Cerebellar nuclear complex (tissue), 1 donor: Measurements from ENCODE around the gene MYRIP.
A peak's percentile ranks its signal among the peaks of the same experiment; 100 is the strongest.
"Not testable (repeated sequence)": the region's sequence is repeated elsewhere in the genome, so short reads cannot be mapped to it uniquely, and the experiment has no call there.

Experiments
- DNase-seq, 2 experiments: peaks; one replicate each; lab custom pipeline; 2025; lab: John Stamatoyannopoulos, UW

MYRIP gene

DNA sequence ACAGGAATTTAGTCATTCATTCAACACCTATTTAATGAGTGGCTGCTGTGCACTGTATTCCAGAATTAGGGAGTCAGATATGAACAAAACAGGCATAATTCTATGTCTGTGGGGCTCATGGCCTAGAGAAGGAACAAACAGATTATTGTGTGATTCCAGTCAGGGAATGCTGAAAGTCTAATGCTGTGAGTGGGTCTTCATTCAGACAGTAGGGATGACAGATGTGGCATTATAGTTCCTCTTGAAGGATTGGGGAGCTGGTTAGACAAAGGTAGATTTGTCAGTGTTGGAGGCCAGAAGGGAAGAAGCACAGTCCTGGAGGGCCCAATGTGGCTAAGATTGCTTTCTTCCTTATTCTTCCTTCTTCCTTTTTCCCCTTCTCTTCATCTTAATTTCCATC, 273.7 kb downstream of the MYRIP start:
- DNase-seq = no peak

DNA sequence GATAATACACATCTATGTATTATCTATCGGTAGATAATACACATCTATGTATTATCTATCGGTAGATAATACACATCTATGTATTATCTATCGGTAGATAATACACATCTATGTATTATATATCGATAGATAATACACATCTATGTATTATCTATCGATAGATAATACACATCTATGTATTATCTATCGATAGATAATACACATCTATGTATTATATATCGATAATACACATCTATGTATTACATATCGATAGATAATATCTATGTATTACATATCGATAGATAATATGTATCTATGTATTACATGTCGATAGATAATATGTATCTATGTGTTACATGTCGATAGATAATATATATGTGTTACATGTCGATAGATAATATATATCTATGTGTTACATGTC, 275.0 kb downstream of the MYRIP start:
- not testable (repeated sequence) for DNase-seq

DNA sequence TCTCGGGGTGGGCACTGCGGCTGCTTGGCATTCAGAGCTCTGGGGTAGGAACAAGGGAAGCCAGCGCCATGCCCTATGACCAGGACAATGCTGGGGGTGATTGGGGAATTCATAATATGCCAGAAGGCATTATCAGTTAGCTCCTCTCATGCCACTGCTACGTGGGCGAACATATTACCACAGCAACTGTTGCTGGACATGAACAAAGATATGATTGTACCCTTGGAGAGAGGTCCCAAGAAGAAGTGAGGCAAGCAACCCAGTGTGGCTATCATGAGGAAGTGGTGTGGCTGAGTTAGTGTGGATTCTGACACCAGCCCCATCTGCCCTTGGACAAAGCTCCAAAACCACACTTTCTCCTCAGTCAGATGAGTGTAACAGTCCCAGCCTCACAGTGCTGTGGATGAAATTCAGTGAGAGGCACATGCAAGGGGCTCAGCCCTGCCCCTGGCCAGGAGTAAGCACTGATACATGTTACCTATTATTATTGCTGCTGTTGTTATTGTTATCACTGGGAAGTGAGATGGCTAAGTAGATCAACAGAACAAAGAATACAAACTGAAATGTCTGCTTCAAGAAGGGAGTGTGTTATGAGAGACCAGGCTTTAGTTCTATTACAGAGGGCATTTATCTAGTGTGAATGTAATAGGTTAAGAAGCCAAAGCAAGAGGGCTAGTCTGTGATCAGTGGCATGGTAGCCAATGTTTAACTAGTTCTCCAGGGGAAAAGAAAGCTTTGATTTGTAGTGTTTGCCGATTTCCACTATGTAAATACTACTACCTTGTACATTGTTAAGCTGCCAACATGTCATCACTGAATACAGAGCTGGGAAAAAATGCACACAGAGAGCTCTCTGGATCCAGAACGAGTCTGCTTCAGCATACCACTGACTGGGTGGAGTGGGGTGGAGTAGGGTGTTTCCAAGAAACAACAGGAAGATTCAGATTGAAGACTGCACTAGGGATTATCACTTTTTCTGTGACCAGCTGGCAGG, 277.8 kb downstream of the MYRIP start:
- no peak for DNase-seq

DNA sequence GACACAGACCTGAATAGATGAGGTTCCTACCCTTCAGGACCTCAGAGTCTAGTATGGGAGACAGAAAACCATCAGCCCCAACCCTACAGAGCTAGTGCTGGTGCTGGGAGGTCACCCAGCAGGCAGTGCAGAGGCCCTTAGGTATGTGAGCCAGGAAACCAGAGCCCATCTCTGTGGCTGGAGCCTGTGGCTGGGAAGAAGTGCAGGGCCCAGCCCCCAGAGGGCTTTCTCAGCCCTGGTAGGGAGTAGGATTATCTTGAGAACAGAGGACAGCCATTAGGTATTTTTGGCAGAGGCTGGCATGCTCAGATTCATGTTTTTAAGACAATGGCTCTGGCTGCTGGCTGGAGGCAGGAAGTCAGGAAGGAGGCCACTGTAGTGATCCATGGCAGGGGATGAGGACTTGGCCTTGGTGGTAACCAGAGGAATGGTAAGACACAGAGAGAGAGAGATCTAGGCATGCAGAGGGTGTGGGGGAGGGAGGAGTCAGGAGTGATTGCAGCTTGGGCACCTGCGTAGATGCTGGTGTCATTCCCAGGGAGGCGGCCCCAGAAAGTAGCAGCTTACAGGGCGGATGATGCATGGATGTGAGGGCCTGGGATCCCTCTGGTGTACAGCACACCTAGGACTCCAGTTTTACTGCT, 279.2 kb downstream of the MYRIP start:
- no peak for DNase-seq

DNA sequence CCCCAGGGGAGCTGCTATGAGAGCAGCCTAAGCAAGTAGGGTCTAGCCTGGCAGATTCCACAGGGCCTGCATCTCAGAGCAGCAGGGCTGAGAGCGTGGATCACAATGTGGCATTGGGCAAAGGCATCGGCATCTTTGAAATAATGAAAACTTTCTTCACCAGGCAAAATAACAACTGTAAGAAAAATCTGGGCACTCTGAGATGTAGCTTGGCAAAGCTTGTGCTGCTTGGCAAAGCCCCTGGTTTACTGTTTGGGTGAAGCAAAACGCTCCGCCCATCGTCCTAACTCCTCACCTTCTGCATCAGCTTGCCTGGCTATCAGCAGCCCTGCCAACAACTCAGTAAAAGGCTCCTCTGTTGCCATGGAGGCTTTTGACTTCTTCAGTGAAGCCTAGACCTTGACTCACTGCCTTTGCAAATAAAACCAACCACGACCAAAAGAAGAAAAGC, 287.3 kb downstream of the MYRIP start:
- peak in 1 of 2 experiments; percentile 44 for DNase-seq

DNA sequence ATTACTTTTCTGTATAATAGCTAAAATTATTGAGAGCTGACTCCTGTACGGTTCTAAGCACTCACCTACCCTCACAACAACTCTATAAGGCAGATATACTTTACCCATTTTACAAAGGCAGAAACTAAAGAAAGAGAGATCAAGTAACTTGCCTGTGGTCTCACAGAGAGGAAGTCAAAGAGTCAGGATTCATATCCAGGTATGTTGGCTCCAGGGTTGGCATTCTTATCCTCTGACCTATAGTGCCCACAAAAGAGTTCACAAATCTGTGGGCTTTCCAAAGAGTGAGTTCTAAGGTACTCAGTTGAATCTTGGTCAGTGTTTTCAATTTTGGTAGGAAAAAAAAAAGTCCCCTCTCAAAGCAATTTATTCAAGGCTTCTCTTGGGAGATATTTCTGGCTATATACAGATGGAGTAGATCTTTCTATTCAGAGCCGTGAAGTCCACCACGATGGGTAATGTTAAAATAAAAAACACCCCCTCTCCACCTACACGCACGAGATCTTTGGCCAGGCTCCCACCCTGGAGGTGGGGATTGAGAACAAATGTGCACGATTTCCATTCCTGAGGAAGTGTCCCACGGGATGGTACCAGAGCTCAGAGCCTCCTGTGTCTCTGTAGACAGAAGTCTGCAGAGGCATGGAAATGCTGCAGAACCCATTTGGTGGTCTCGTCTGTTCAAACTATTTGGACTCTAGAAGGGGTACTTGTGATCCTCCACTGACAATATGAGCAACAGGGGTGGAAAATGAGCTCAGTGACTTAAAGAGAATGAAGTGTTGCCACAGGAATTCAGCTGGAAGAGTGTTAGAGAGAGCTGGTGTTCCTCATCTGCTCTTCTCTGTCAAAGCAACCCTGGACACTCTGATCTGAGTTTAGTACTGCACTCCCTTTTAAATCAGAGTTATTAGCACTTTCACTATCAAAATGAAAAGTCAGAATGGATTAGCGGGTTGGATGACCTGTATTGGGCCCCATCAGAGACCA, 288.0 kb downstream of the MYRIP start:
- DNase-seq = no peak

DNA sequence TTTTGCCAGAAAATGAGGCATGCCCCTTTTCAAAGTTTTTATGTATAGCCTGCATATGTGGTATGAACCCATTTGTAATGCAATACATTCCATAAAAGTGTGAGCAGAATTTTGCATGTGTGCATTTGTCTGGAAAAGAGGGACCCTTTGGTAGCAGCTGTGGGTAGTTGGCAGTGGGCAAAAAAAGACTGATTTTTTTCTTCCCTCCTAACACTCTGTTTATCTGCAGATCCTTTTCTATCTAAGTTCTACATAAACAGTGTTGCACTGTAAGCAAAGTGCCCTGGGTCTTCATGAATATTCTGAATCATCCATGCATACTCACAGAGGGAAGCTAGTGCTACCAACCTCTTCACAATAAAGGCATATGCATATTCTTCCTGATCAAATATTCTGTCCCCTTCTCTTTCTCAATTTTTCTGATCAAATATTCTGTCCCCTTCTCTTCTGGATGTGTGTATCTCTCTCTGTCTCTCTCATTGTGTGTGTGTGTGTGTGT, 288.9 kb downstream of the MYRIP start:
- no peak for DNase-seq

DNA sequence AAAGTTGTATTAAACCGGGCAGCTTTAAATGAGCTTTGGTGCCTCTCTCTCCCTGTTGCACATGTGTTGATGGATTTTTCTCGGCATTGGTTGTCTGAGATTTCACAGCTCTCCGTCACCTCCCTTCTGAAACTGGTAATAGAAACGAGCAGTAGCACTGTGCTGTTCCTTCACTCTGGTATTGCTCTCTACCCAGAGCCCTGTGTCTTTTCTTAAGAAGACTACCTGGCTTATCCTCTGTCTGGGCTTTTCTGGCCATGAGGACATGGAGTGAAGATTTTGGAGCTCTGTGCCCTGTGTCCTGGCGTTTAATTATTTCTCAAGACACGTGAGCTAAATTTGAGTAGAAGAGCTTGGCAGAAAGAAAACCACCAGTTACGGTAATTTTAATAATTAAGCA, 290.5 kb downstream of the MYRIP start:
- no peak for DNase-seq

DNA sequence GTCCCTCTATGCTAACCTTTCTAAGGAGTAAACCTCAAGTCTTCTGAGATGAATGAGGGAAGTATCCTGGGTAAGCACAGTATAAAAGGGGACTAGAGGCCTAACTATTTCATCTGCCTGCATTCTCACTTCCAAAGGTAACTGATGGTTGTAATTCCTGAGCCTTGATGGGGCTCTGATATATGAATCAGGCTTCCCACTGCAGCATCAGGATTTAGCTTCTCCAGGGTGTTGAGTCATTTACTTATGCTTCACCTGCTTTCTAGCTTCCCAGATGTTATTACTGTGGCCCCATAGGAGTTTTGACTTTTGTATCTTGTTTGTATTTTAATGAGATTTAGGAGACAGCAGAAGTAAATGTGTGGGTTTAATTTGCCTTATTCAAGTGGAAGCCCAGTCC, 292.8 kb downstream of the MYRIP start:
- no peak for DNase-seq

DNA sequence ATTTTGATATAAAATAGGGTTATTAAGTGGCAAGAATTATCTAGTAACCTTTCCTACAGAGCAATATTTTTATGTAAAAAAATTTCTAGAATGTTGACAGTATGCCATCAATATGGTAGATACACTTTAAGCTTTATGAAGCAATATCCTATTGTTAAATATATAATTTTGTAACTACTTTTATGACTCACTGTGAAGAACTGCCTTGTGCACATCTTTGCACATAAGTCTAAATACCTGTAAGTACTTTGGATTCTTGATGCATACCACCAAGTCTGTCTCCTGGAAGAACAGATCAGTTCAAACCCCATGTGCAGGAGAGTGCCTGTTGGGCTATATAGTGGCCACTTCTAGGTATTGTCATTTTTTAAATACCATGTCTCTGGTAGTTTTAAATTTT, 294.4 kb downstream of the MYRIP start:
- DNase-seq = no peak

DNA sequence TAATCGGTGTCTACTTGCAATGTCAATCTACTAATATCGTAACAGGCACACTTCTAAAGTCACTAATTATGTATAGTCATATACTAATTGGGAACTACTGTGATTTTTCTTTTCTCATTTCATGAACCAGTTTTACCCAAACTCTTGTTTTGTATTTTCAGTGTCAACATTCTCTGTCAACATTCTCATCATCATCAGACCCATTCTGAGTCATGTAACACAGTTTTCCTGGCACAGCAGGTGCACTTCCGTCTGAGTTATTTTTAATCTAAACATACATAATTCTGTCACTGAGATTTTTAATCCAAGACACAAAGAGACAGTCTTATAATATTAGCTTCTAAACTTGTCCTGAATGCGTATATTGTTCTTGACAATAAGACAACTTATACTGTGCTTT, 295.0 kb downstream of the MYRIP start:
- DNase-seq = no peak

DNA sequence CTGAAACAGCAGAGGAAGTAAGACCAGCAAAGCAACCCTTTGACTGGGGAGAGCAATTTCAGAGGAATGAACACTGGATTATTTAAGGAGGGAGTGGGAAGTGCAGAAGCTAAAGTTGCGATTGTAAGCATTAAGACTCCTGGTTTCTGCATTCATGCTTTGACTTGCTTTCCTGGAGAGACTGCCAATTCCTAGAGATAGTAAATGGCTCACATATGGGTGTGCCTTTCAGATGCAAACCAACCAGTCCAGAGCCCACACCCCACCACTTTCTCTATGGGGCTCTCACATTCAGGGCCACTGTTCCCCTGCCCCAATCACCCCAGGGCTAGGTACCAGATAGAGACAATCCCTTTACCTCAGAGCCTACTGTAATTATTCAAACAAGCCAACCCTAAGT, 299.2 kb downstream of the MYRIP start:
- DNase-seq = no peak

DNA sequence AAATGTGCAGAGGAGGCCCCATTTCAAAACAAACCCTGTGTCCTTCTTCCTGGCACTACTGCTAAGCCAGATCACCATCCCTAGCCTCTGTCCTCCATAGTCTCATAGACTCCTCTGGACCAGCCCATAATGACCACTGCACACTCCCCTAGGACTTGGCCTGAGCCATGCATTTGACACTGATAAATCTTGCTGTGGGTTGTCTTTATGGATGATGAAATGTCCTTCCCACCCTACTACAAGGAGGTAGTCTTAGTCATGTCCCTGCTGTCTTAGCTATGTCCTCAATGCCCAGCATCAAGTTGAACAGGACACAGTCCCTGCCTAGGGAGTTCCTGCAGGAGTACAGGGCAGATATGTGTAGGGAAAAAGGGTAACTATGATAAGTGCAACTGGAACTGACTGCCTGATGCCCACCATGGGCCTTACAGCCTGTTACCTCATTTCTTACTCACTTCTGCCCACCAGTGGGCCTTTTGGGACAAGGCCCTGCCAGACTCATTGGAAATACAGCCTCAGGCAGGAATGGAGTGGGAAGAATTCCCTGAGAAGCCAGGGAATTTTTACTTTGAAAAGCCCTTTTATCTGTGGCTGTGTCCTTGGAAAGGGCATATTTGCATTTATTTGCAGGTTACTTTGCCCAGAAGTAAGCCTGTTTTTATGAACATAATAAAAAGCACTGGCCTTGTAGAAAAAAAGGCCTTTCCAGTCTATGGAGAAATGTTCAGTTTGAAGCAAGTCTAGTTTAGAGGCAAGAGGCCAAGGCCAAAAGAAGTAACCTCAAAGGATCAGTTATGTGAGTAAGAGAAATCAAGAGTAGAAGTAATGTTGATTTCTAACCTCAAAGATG, 300.5 kb downstream of the MYRIP start:
- no peak for DNase-seq

DNA sequence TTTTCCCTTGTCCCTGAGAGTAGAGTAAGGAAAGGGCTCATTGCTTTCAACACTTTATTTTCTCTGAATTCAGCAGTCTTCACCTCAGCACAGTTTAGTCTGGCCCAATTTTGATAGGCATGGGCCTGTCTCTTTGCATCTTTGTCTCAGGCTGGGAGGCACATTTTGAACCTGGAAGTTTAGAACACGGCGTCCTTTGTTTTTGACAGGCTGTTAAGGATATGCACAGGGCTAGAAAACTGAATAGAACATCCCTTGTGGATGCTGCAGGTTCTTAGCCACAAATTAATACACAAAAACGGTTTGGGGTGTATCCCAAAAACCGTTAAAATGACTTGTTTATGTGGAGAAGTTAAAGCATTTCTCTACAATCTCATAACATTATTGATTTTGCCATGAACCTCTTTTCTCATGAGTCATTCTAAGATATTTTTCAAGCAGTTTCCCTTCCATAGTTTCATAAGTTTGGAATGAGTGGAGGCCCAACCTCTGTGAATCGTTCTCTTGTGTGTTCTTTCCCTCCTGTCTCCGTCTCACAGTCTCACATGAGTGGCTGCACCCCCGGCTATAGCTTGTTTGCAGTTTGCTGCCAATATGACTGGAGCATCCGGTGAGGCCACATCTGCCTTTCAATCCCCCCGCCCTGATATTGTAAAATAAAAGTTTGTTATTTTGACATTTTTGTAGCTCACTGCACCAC, 307.2 kb downstream of the MYRIP start:
- DNase-seq = no peak

DNA sequence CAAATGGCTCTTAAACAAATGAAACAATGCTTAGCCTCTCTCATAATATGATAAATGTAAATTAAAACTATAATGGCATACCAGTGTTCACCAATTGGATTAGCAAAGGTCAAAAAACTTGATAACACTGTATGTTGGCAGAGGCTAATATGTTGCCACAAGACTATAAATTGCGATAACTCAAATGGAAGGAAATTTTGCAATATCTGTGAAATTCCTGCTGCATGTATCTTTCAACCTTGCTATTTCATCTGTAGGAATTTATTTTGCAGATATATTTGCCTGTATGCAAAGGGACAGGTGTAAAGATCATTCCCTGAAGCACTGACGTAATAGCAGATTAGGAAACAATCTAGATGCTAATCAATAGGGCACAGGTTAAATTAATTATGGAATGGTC, 308.7 kb downstream of the MYRIP start:
- no peak for DNase-seq

DNA sequence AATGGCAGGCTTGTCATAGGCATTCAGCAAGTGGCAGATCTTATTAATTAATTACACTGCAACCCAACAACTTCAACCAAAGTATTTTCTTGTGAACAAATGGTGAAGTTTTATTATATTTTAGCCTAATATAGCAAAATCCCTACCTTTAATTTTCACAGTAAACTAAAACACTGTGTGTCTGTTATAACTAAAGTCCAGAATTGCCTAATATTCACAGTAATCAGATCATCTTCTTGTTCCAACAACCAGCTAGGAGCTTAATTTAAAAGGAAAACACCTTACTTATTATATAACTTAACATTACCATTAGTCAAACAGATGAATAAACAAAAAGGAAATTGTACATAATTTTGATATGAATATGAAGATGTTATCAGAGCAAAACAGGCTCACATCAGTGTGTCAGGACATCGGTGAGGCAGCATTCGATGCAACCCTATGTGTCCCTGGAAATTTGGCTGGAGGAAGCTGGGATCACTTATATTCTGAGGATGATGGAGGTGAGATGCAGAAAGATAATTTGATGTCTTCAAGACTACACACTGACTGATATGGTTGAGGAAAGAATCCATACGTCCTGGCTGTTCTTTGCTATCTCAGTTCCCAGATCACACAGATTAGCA, 310.8 kb downstream of the MYRIP start:
- no peak for DNase-seq

DNA sequence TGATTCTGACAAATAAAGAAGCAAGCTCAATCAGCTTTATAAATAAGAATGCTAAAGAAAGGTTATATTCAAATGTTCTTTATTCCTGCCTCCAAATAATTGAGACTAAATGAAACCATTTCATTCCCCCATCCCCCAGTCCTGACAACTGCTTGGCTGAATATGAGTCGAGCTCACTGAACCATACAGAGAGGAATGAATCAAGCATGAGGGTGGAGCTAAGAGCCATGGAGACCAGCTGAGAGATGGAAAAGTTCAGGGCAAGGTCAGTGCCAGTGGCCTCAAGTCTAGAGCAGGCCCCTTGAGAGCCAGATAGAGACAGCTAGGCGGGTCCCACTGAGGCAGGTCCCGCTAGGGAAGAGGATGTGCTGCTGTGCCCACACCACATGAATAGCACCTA, 311.4 kb downstream of the MYRIP start:
- no peak for DNase-seq

DNA sequence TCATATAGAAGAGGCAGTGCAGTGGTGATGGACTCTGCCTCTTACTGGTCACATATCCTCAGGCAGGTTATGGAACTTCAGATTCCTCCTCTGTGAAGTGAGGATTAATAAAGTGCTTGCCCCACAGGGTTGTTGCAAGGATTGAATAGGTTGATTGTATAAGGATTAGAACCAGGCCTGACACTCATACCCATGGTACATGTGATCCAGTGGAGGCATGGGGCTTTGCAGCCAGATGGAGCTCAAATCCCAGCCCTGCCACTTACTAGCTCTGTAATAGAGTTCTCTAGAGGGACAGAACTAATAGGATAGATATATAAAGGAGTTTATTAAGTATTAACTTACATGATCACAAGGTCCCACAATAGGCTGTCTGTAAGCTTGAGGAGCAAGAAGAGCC, 315.5 kb downstream of the MYRIP start:
- no peak for DNase-seq

DNA sequence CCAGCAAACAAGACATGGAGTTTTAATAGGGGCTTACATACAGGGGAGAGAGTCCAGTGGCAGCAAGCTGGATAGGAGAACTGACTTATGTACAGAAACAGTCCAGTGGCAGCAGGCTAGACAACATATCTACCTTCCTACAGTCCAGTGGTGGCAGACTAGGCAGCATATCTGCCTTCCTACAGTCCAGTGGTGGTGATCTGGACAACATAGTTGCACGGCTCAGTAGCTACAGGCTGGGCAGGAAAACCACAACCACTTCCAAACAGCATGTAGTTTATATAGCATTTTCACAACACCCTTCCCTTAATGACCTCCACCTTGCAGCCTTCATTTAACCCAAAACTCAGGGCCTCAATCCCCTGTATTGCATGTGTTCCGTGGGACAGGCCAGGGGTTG, 318.8 kb downstream of the MYRIP start:
- DNase-seq = no peak

DNA sequence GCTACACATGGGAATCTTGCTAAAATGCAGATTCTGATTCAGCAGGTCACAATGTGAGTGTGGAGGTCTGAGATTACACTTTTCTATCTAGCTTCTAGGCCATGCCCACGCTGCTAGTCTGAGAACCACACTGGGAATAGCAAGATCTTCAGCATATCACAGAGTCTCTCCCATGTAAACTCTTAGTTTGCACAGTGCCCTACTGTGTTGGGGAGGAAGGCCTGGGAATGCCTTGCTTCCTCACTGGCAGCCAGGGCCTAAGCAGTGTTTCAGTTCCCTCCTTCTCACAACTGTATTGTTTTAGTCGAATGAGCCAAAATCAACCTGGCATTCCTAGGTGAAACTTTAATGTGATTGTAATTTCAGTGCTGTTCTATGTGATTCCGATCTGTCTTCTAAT, 320.1 kb downstream of the MYRIP start:
- no peak for DNase-seq
